Panc1 (cell line): Measurements from ENCODE around the gene PTPRN.
"Not testable (repeated sequence)": the region's sequence is repeated elsewhere in the genome, so short reads cannot be mapped to it uniquely, and the experiment has no call there.

Experiments used
- POLR2AphosphoS5 ChIP-seq: IDR thresholded peaks from 2 replicates; pipeline ENCODE4 v1.6.1; 2012; ENCODE audit warnings: mild to moderate bottlenecking, low read depth, low read length, moderate library complexity
- SIN3A ChIP-seq: IDR thresholded peaks from 2 replicates; pipeline ENCODE4 v1.6.1; 2012; ENCODE audit warnings: low read depth, mild to moderate bottlenecking, low read length, moderate library complexity, borderline replicate concordance; ENCODE audit not compliant: insufficient read depth
- TF ChIP-seq, protein P1 (sequence below): fragments of 450-650 bp; IDR thresholded peaks from 2 replicates; pipeline ENCODE4 v1.5.1; 2017; ENCODE audit warnings: mild to moderate bottlenecking
- TF ChIP-seq, protein P2 (sequence below), 2 experiments: IDR thresholded peaks; 2 replicates each; pipeline ENCODE4 v1.6.1; 2011 to 2012; ENCODE audit warnings: low read depth in 2 of 2, control low read depth in 1 of 2, low read length in 1 of 2, mild to moderate bottlenecking in 1 of 2, moderate library complexity in 1 of 2; ENCODE audit not compliant: insufficient read depth in 1 of 2

DNA sequence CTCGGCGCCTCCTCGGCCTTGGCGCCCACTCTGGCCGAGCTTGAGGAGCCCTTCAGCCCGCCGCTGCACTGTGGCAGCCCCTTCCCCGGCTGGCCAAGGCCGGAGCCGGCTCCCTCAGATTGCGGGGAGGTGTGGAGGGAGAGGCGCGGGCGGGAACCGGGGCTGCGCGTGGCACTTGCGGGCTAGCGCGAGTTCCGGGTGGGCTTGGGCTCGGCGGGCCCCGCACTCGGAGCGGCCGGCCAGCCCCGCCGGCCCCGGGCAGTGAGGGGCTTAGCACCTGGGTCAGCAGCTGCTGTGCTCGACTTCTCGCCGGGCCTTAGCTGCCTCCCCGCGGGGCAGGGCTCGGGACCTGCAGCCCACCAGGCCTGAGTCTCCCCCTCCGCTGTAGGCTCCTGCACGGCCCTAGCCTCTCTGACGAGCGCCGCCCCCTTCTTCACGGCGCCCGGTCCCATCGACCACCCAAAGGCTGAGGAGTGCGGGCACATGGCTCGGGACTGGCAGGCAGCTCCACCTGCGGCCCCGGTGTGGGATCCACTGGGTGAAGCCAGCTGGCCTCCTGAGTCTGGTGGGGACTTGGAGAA is 3.6 kb upstream of the PTPRN start:
- TF ChIP-seq, protein P1, sequence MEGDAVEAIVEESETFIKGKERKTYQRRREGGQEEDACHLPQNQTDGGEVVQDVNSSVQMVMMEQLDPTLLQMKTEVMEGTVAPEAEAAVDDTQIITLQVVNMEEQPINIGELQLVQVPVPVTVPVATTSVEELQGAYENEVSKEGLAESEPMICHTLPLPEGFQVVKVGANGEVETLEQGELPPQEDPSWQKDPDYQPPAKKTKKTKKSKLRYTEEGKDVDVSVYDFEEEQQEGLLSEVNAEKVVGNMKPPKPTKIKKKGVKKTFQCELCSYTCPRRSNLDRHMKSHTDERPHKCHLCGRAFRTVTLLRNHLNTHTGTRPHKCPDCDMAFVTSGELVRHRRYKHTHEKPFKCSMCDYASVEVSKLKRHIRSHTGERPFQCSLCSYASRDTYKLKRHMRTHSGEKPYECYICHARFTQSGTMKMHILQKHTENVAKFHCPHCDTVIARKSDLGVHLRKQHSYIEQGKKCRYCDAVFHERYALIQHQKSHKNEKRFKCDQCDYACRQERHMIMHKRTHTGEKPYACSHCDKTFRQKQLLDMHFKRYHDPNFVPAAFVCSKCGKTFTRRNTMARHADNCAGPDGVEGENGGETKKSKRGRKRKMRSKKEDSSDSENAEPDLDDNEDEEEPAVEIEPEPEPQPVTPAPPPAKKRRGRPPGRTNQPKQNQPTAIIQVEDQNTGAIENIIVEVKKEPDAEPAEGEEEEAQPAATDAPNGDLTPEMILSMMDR = not testable (repeated sequence)
- TF ChIP-seq, protein P2, sequence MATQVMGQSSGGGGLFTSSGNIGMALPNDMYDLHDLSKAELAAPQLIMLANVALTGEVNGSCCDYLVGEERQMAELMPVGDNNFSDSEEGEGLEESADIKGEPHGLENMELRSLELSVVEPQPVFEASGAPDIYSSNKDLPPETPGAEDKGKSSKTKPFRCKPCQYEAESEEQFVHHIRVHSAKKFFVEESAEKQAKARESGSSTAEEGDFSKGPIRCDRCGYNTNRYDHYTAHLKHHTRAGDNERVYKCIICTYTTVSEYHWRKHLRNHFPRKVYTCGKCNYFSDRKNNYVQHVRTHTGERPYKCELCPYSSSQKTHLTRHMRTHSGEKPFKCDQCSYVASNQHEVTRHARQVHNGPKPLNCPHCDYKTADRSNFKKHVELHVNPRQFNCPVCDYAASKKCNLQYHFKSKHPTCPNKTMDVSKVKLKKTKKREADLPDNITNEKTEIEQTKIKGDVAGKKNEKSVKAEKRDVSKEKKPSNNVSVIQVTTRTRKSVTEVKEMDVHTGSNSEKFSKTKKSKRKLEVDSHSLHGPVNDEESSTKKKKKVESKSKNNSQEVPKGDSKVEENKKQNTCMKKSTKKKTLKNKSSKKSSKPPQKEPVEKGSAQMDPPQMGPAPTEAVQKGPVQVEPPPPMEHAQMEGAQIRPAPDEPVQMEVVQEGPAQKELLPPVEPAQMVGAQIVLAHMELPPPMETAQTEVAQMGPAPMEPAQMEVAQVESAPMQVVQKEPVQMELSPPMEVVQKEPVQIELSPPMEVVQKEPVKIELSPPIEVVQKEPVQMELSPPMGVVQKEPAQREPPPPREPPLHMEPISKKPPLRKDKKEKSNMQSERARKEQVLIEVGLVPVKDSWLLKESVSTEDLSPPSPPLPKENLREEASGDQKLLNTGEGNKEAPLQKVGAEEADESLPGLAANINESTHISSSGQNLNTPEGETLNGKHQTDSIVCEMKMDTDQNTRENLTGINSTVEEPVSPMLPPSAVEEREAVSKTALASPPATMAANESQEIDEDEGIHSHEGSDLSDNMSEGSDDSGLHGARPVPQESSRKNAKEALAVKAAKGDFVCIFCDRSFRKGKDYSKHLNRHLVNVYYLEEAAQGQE (IDR thresholded peaks at IDR 0.05; ENCODE audit: insufficient read depth in 1 of 2, low read depth in 2 of 2, low read length in 1 of 2) = not testable (repeated sequence)
- TF ChIP-seq SIN3A, POLR2AphosphoS5: not testable (repeated sequence)
